ENCODE measurements around the gene GAST. TPM values are rescaled to one million over a fixed set of nuclear protein-coding genes. Genes with fewer than 3 reads are reported as not detected.

The GAST gene
- total RNA-seq, result not detected in 2 replicates
- long read RNA-seq, result 0 reads

DNA sequence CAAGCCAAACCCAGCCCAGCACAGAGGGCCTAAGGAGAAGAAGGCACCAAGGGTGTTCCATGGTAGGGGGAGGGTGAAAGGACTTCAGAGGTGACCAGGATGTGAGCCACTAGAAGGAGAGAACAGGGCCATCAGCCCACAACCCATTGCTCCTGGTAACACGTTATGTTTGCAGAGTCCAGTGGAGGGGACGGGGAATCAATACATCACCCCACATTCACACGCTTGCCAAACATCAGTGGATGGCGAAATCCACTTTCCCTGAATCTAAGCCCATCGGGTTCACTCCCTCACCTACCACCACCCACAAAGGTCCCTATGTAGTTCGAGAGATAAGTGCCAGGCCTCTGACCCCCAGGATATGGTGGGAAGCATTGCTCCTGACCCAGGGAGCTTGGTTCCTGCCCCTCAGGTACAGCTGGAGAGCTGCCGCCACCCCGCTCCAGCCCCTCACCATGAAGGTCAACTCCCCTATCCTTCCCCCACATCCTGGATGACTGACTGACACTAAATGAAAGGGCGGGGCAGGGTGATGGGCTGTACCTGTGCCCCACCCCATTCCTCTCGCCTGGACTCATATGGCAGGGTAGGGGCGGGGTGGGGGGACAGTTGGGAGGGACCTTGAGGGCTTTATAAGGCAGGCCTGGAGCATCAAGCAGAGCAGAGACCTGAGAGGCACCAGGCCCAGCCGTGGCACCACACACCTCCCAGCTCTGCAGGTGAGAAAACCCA is at the start of gene GAST:
Gene GAST (plus strand): TSS at position 663 of the 732 bp plus-strand sequence. CDS start 3,106 bp downstream, outside the sequence.
- H3K4me3 Mint-ChIP-seq (ENCODE audit: unreplicated experiment), result no peak within 1 kb of the TSS
- H3K27ac Mint-ChIP-seq (ENCODE audit: unreplicated experiment), result no peak within 1 kb of the TSS
- no peaks in the 10 kb centered on the region for H3K4me1 Mint-ChIP-seq (ENCODE audit: unreplicated experiment)
- no peak for DNase-seq (ENCODE audit: extremely low spot score, unreplicated experiment)
- peaks cover 4% of the 10 kb centered on the region for H3K27me3 Mint-ChIP-seq (ENCODE audit: unreplicated experiment)
- no peaks in the 10 kb centered on the region for H3K36me3 Mint-ChIP-seq (ENCODE audit: unreplicated experiment)
- peaks cover 6% of the 10 kb centered on the region for H3K9me3 Mint-ChIP-seq (ENCODE audit: unreplicated experiment)
- TF ChIP-seq CTCF (IDR thresholded peaks at IDR 0.05), result no peak

- H3K9me3 Mint-ChIP-seq (ENCODE audit: unreplicated experiment), result no peaks in the 10 kb centered on the region
- no peak for TF ChIP-seq CTCF (IDR thresholded peaks at IDR 0.05)
- H3K36me3 Mint-ChIP-seq (ENCODE audit: unreplicated experiment), result peaks cover 2% of the 10 kb centered on the region
- no peak overlapping the region for H3K27ac Mint-ChIP-seq (ENCODE audit: unreplicated experiment)
- H3K27me3 Mint-ChIP-seq (ENCODE audit: unreplicated experiment), result no peaks in the 10 kb centered on the region
- H3K4me1 Mint-ChIP-seq (ENCODE audit: unreplicated experiment), result peaks cover 14% of the 10 kb centered on the region
- DNase-seq (ENCODE audit: extremely low spot score, unreplicated experiment), result no peak
- no peak overlapping the region for H3K4me3 Mint-ChIP-seq (ENCODE audit: unreplicated experiment)
Measured at GRCh38 chr17:41663451-41664171, 48.5 kb upstream of the GAST start.

- H3K27ac Mint-ChIP-seq (ENCODE audit: unreplicated experiment), result no peak overlapping the region
- no peaks in the 10 kb centered on the region for H3K27me3 Mint-ChIP-seq (ENCODE audit: unreplicated experiment)
- H3K36me3 Mint-ChIP-seq (ENCODE audit: unreplicated experiment), result peaks cover 1% of the 10 kb centered on the region
- no peak for DNase-seq (ENCODE audit: extremely low spot score, unreplicated experiment)
- H3K9me3 Mint-ChIP-seq (ENCODE audit: unreplicated experiment), result no peaks in the 10 kb centered on the region
- peaks cover 14% of the 10 kb centered on the region for H3K4me1 Mint-ChIP-seq (ENCODE audit: unreplicated experiment)
- no peak overlapping the region for H3K4me3 Mint-ChIP-seq (ENCODE audit: unreplicated experiment)
- no peak for TF ChIP-seq CTCF (IDR thresholded peaks at IDR 0.05)
Measured at GRCh38 chr17:41664172-41664457, 48.0 kb upstream of the GAST start.

DNA sequence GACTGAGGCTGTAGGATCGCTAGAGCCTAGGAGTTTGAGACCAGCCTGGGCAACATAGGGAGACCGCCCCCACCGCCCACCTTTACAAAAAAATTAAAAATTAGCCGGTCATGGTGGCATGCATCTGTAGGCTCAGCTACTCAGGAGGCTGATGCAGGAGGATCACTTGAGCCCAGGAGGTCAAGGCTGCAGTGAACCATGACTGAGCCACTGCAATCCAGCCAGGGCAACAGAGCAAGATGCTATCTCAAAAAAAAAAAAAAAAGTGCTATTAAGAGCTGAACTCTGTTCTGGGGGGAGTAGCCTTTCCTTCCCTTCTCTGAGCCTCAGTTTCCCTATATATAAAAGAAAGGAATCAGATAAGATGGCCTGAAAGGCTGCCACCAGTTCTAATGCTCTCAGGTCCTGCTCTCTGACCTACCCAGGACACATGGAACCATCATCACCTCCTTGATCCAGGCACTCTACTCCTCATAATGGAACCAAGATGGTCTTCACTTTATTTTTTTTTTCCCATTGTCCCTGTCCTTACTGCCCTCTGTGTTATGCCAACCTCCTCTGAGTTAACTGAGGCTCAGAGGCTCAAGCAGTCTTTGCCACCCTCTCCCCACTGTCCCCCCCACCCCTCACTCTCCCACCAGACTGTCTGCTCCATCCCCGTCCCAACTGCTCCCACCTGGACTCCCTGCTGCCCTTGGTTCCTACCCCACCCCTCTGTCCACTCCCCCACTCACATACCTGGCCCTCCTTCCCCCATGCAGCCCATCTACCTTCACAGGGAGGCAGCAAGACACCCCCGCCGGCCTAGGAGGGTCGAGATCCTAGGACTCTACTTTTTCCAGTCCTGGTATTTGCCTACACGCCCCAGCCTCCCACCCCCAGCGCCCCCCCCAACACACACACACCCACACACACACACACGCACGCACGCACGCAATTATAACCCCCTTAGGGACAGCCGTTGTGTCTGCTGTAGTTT is 47.3 kb upstream of the GAST start:
- TF ChIP-seq CTCF (IDR thresholded peaks at IDR 0.05), result no peak
- Mint-ChIP-seq H3K4me3 (ENCODE audit: unreplicated experiment) (peak overlapping the region; percentile 71), H3K9me3 (ENCODE audit: unreplicated experiment) (no peaks in the 10 kb centered on the region), H3K27me3 (ENCODE audit: unreplicated experiment) (no peaks in the 10 kb centered on the region), H3K27ac (ENCODE audit: unreplicated experiment) (no peak overlapping the region), H3K4me1 (ENCODE audit: unreplicated experiment) (peaks cover 14% of the 10 kb centered on the region), H3K36me3 (ENCODE audit: unreplicated experiment) (no peaks in the 10 kb centered on the region)
- no peak for DNase-seq (ENCODE audit: extremely low spot score, unreplicated experiment)
